ENCODE results near the gene CACNG4.
"Not testable (repeated sequence)": the region's sequence is repeated elsewhere in the genome, so short reads cannot be mapped to it uniquely, and the experiment has no call there.

Gene CACNG4

GRCh38 chr17:67032382-67032781 is 67.9 kb downstream of the CACNG4 start:
- Histone ChIP-seq H3K4me3 (no peak overlapping the region), H3K27ac (no peak overlapping the region)

GRCh38 chr17:67032985-67033384 is 68.5 kb downstream of the CACNG4 start:
- no peak overlapping the region for H3K27ac ChIP-seq
- no peak overlapping the region for H3K4me3 ChIP-seq

GRCh38 chr17:67033613-67034012 is 69.1 kb downstream of the CACNG4 start:
- H3K4me3 ChIP-seq: no peak overlapping the region
- no peak overlapping the region for H3K27ac ChIP-seq

- Histone ChIP-seq H3K4me3 (no peak overlapping the region), H3K27ac (no peak overlapping the region)
Measured at GRCh38 chr17:67035131-67036083, 70.9 kb downstream of the CACNG4 start.

- no peak overlapping the region for H3K4me3 ChIP-seq
- H3K27ac ChIP-seq: no peak overlapping the region
Measured at GRCh38 chr17:67038861-67039365, 74.4 kb downstream of the CACNG4 start.

GRCh38 chr17:67040652-67041051 is 76.1 kb downstream of the CACNG4 start:
- Histone ChIP-seq H3K4me3 (no peak overlapping the region), H3K27ac (no peak overlapping the region)

GRCh38 chr17:67041119-67041518 is 76.6 kb downstream of the CACNG4 start:
- not testable (repeated sequence) for H3K27ac ChIP-seq, H3K4me3 ChIP-seq

- H3K4me3 ChIP-seq: no peak overlapping the region
- no peak overlapping the region for H3K27ac ChIP-seq
Measured at GRCh38 chr17:67041531-67041930, 77.0 kb downstream of the CACNG4 start.

GRCh38 chr17:67041941-67042899 is 77.7 kb downstream of the CACNG4 start:
- no peak overlapping the region for H3K4me3 ChIP-seq
- no peak overlapping the region for H3K27ac ChIP-seq

- Histone ChIP-seq H3K4me3 (no peak overlapping the region), H3K27ac (no peak overlapping the region)
Measured at GRCh38 chr17:67043283-67043682, 78.8 kb downstream of the CACNG4 start.

GRCh38 chr17:67044016-67044772 is 79.7 kb downstream of the CACNG4 start, which contains the start of gene CACNG1:
Gene CACNG1, plus strand, starts transcription at chr17:67044554. Its CDS starts 107 bp downstream, at chr17:67044661.
- H3K27ac ChIP-seq: no peak within 1 kb of the TSS
- H3K4me3 ChIP-seq: no peak within 1 kb of the TSS

- Histone ChIP-seq H3K4me3 (no peak overlapping the region), H3K27ac (no peak overlapping the region)
Measured at GRCh38 chr17:67044940-67045339, 80.4 kb downstream of the CACNG4 start.

GRCh38 chr17:67046398-67046797 is 81.9 kb downstream of the CACNG4 start:
- Histone ChIP-seq H3K27ac (no peak overlapping the region), H3K4me3 (no peak overlapping the region)

- Histone ChIP-seq H3K4me3 (no peak overlapping the region), H3K27ac (no peak overlapping the region)
Measured at GRCh38 chr17:67047382-67047781, 82.9 kb downstream of the CACNG4 start.

- H3K4me3 ChIP-seq: no peak overlapping the region
Measured at GRCh38 chr17:67049025-67049739, 84.7 kb downstream of the CACNG4 start.

GRCh38 chr17:67050066-67050465 is 85.6 kb downstream of the CACNG4 start:
- Histone ChIP-seq H3K27ac (no peak overlapping the region), H3K4me3 (no peak overlapping the region)

More at GRCh38 chr17:67049025-67049739, 84.7 kb downstream of the CACNG4 start:
- no peak overlapping the region for H3K27ac ChIP-seq

GRCh38 chr17:67050471-67051154 is 86.1 kb downstream of the CACNG4 start:
- H3K4me3 ChIP-seq: no peak overlapping the region

GRCh38 chr17:67051155-67051538 is 86.6 kb downstream of the CACNG4 start:
- H3K4me3 ChIP-seq: no peak overlapping the region
- no peak overlapping the region for H3K27ac ChIP-seq

More at GRCh38 chr17:67050471-67051154, 86.1 kb downstream of the CACNG4 start:
- H3K27ac ChIP-seq: no peak overlapping the region

Measured in skin epidermis (tissue), 12 donors.